Forelimb muscle (tissue), 1 donor: ENCODE data around the gene FCRL4. TPM values are rescaled to one million over a fixed set of nuclear protein-coding genes. Genes with fewer than 3 reads are reported as not detected.
"Not testable (repeated sequence)": the region's sequence is repeated elsewhere in the genome, so short reads cannot be mapped to it uniquely, and the experiment has no call there.

ENCODE experiments used
- DNase-seq: peaks from one replicate; pipeline ENCODE4 v3.0.0-alpha.2; 2013; ENCODE audit warnings: low read depth
- polyA plus RNA-seq: library from polyadenylated mRNA; unstranded; fragments of 120-200 nt; gene quantifications from one replicate; pipeline ENCODE4 v1.2.1, GENCODE V29; 2013; ENCODE audit not compliant: insufficient read length

FCRL4 gene
- polyA plus RNA-seq, 1 donor: not detected

DNA sequence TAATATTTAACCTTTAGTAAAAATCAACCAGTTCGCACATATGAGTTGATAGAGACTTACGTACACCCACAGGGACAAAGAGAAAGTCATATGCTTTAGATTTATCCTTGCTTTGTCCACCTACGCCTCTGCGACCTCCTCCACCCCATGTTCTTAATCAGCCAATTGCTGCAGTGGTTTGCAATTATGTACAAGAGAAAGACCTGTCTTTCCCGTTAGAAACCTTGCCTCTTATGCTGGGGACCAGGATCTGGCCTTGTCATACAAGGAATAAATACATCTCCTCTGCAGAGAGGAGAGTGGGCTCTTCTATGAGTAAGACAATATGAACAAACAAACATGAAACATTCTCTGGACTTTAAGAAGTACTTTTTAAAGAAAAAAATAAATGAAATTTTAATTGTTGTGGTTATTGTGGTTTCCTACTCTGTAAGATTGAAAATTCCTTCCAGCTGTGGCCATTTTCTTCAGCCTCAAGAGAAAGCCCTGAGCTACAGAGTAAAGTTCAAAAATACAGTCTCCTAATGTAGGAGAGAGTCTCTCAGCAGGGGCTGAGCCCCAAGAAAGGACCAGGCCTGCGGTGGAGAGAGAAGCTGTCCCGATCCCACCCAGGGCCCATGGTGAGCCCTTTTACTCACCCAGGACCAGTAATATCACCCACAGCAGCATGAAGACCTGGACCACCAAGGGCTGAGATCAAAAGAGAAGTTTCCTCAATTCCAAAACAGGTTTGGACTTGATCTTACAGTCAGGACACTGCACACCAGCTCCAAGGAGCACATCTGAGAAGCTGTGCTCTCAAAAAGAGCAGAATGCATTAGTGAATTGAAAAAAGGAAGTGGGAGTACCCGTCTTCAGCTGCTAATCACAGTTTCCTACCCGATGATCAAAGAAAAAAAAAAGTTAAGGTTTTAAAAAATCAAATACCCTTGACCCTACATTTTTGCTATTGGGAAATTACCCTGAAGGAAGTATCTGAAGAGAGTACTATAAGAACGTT is 45.9 kb downstream of the FCRL4 start, which contains the start of gene FCRL5:
TSS of gene FCRL5 (minus strand) at position 822 of the 1,000 bp plus-strand sequence. CDS start at position 669, 153 bp downstream.
- DNase-seq: no peak

- not testable (repeated sequence) for DNase-seq
These were observed 49.8 kb downstream of the FCRL4 start for GRCh38 chr1:157548081-157548480.

DNA sequence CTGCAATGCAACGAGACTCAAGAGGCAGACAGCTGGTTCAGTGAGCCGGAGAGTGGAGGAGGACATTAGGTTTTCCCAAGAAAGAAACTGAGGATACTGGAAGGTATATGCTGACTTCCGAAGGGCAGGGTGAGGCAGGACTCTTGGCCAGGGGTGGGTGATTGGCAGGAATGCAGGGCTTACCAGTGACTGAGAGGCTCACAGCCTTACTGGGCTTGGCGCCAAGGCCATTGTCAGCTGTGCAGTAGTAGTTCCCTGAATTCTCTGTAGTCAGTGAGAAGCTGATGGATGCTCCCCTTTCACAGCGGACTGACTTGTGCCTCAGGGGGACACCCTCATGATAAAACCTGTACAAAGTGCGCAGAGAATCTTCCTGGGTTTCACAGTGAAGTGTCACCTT is 55.2 kb downstream of the FCRL4 start:
- no peak for DNase-seq

- DNase-seq: no peak
These were observed 57.0 kb downstream of the FCRL4 start for GRCh38 chr1:157540852-157541251.

- DNase-seq: no peak
These were observed 57.6 kb downstream of the FCRL4 start for GRCh38 chr1:157540160-157540748.

GRCh38 chr1:157539568-157539967 is 58.3 kb downstream of the FCRL4 start:
- no peak for DNase-seq

- DNase-seq: no peak
These were observed 65.3 kb downstream of the FCRL4 start for GRCh38 chr1:157532569-157532968.

DNA sequence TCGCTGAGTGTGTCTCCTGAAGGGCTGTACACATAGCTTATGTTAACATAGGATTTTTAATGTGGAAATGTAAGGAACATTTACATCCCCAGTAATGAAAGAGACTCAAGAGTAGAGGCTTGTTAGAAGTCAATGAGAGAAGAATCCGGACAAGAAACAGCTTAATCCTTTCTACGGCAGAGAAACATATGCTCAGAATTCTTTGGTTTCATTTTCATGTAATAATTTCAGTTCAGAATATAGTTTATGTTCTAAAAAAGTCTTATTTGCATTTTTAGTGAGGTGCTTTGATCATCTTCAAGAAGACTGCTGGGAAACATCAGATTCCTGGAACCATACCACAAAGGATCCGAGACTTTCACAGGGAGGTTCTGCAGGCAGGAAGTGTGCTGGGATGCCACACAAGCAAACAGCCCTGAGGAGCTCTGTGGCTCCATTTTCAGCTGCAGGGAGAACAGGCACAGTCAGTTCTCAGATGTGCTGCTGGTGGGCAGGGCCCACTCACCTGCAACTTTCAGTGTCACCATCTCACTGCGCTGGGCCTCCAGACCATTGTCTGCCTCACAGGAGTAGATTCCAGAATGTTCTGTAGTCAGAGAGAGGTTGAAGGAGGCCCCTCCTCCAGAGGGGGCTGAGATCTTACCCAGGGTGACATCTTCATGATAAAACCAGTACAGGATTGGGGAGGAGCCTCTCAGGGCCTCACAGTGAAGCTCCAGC is 74.0 kb downstream of the FCRL4 start:
- no peak for DNase-seq

Other genes with a start within 250 kb of the FCRL4 start
- gene FCRL5, start 45.6 kb downstream of the FCRL4 start, polyA plus RNA-seq: 0.05 TPM
- gene FCRL3, start 102.7 kb upstream of the FCRL4 start, polyA plus RNA-seq: not detected
- 0.11 TPM for gene FCRL2, start 179.0 kb upstream of the FCRL4 start, polyA plus RNA-seq
- 0.25 TPM for gene FCRL1, start 222.0 kb upstream of the FCRL4 start, polyA plus RNA-seq
- 0.06 TPM for gene CD5L, start 243.7 kb upstream of the FCRL4 start, polyA plus RNA-seq